Keratinocyte (primary cell): ENCODE results near the gene MEF2B. TPM values are rescaled to one million over a fixed set of nuclear protein-coding genes. Genes with fewer than 3 reads are reported as not detected.

Source experiments
- DNase-seq: peaks from one replicate; pipeline ENCODE4 v3.0.0-alpha.2; 2011; ENCODE audit warnings: low read depth, missing footprints, low spot score
- FAIRE-seq: peaks from 2 replicates; lab custom pipeline; 2011; peaks lifted over from hg19 to GRCh38; lab: Jason Lieb, UNC
- H2AFZ ChIP-seq: 2 replicates; pipeline ENCODE4 v1.6.0; 2012; ENCODE audit warnings: low read length, control low read depth, inconsistent platforms; ENCODE audit not compliant: control insufficient read depth
- H3K27ac ChIP-seq: 2 replicates; pipeline ENCODE4 v1.5.1; 2011; ENCODE audit warnings: low read length; ENCODE audit not compliant: control insufficient read depth, insufficient read depth
- H3K27me3 ChIP-seq: 3 replicates; pipeline ENCODE4 v1.6.0; 2011; ENCODE audit warnings: low read length; ENCODE audit not compliant: control insufficient read depth, insufficient read depth; ENCODE audit errors: extremely low read depth
- H3K36me3 ChIP-seq, 2 experiments: 2 replicates in 1 of 2; 3 replicates in 1 of 2; pipeline ENCODE4 v1.5.1; 2011; ENCODE audit warnings: low read length in 2 of 2, mild to moderate bottlenecking in 1 of 2; ENCODE audit not compliant: control insufficient read depth in 2 of 2, insufficient read depth in 2 of 2; ENCODE audit errors: extremely low read depth in 1 of 2
- H3K4me1 ChIP-seq: 3 replicates; pipeline ENCODE4 v1.5.1; 2011; ENCODE audit warnings: low read length; ENCODE audit not compliant: control insufficient read depth, insufficient read depth; ENCODE audit errors: extremely low read depth
- H3K4me2 ChIP-seq: 3 replicates; pipeline ENCODE4 v1.6.0; 2011; ENCODE audit warnings: low read depth, low read length; ENCODE audit not compliant: control insufficient read depth, insufficient read depth; ENCODE audit errors: extremely low read depth
- H3K4me3 ChIP-seq, 3 experiments: fragments of 200-600 bp in 1 of 3; sonication (generic) in 1 of 3; 2 replicates in 2 of 3; 3 replicates in 1 of 3; pipeline ENCODE4 v1.5.1; 2011 to 2016; ENCODE audit warnings: low read length in 3 of 3, mild to moderate bottlenecking in 3 of 3, control low read depth in 2 of 3, inconsistent platforms in 1 of 3, low read depth in 1 of 3, mixed read lengths in 1 of 3, mixed run types in 1 of 3, moderate library complexity in 1 of 3; ENCODE audit not compliant: control insufficient read depth in 2 of 3, insufficient read depth in 2 of 3; ENCODE audit errors: extremely low read depth in 1 of 3
- H3K79me2 ChIP-seq: 2 replicates; pipeline ENCODE4 v1.6.0; 2012; ENCODE audit warnings: low read length; ENCODE audit not compliant: control insufficient read depth, insufficient read depth
- H3K9ac ChIP-seq: 3 replicates; pipeline ENCODE4 v1.6.0; 2011; ENCODE audit warnings: low read length; ENCODE audit not compliant: control insufficient read depth, insufficient read depth; ENCODE audit errors: extremely low read depth
- H3K9me1 ChIP-seq: 3 replicates; pipeline ENCODE4 v1.6.0; 2011; ENCODE audit warnings: low read length; ENCODE audit not compliant: control insufficient read depth, insufficient read depth; ENCODE audit errors: extremely low read depth
- H3K9me3 ChIP-seq: 2 replicates; pipeline ENCODE4 v1.5.1; 2012; ENCODE audit warnings: low read depth, low read length; ENCODE audit not compliant: control insufficient read depth
- H4K20me1 ChIP-seq: 3 replicates; pipeline ENCODE4 v1.6.0; 2011; ENCODE audit warnings: low read length; ENCODE audit not compliant: control insufficient read depth, insufficient read depth; ENCODE audit errors: extremely low read depth
- CTCF ChIP-seq, 3 experiments: IDR thresholded peaks in 1 of 3; conservative IDR thresholded peaks in 1 of 3; optimal IDR thresholded peaks in 1 of 3; 2 replicates in 2 of 3; 3 replicates in 1 of 3; pipeline versions ENCODE3 to v1.5.1; 2011; ENCODE audit warnings: low read length in 3 of 3, mild to moderate bottlenecking in 3 of 3, moderate library complexity in 2 of 3, control low read depth in 1 of 3, inconsistent platforms in 1 of 3; ENCODE audit not compliant: insufficient read depth in 2 of 3; ENCODE audit errors: extremely low read depth in 1 of 3
- EZH2 ChIP-seq: IDR thresholded peaks from one replicate; pipeline ENCODE4 v1.6.1; 2012; ENCODE audit warnings: inconsistent platforms, mild to moderate bottlenecking, low read length, moderate library complexity
- dilution Hi-C: fragments of 300-500 bp; cut with MboI; formaldehyde crosslinking; loops from one replicate; pipeline ENCODE4 v1.7.0; 2020; ENCODE audit warnings: low sequenced_read_pairs; ENCODE audit not compliant: extremely low pct_ligation_motif_present
- polyA plus RNA-seq, 5 experiments: library from polyadenylated mRNA; depleted of rRNA in 3 of 5; stranded (reverse) in 3 of 5; stranded (forward) in 1 of 5; unstranded in 1 of 5; fragments of >200 nt; gene quantifications; 1 replicate in 1 of 5; 2 replicates in 3 of 5; 3 replicates in 1 of 5; pipeline versions ENCODE4 v1.2.1 to v1.2.3, GENCODE V29; 2011 to 2012; ENCODE audit warnings: missing spikeins in 2 of 5, low read depth in 1 of 5, low replicate concordance in 1 of 5

MEF2B gene
- polyA plus RNA-seq, 1 donor (not counting 4 experiments of a cell fraction or from before 2014, with no cell fraction given) = 0.05 TPM

GRCh38 chr19:19217099-19217498, 47.0 kb upstream of the MEF2B start:
- no peaks in the 10 kb centered on the region for H3K9me1 ChIP-seq
- no peaks in the 10 kb centered on the region for H4K20me1 ChIP-seq
- DNase-seq (no peak), FAIRE-seq (no peak)
- no peak overlapping the region for H3K9ac ChIP-seq
- H3K27ac ChIP-seq = no peak overlapping the region
- no peaks in the 10 kb centered on the region for H3K4me1 ChIP-seq
- no peak overlapping the region for H2AFZ ChIP-seq
- TF ChIP-seq EZH2 (no peak), CTCF (optimal IDR thresholded peaks at IDR 0.05 in 1 of 3, IDR thresholded peaks at IDR 0.05 in 1 of 3, conservative IDR thresholded peaks at IDR 0.05 in 1 of 3; ENCODE audit: extremely low read depth in 1 of 3, insufficient read depth in 2 of 3, low read length in 3 of 3) (peak in 1 of 3 experiments; percentile 12)
- no peaks in the 10 kb centered on the region for H3K79me2 ChIP-seq
- H3K4me3 ChIP-seq = no peak overlapping the region
- no peaks in the 10 kb centered on the region for H3K9me3 ChIP-seq
- H3K27me3 ChIP-seq = peaks cover 23% of the 10 kb centered on the region
- dilution Hi-C loops = no loop called here
- no peaks in the 10 kb centered on the region for H3K36me3 ChIP-seq
- H3K4me2 ChIP-seq = no peak overlapping the region

- no peaks in the 10 kb centered on the region for H3K36me3 ChIP-seq
- no peak for TF ChIP-seq CTCF (optimal IDR thresholded peaks at IDR 0.05 in 1 of 3, IDR thresholded peaks at IDR 0.05 in 1 of 3, conservative IDR thresholded peaks at IDR 0.05 in 1 of 3; ENCODE audit: extremely low read depth in 1 of 3, insufficient read depth in 2 of 3, low read length in 3 of 3)
- no peak for TF ChIP-seq EZH2
- peaks cover 33% of the 10 kb centered on the region for H3K27me3 ChIP-seq
- DNase-seq (no peak), FAIRE-seq (no peak)
- no peak overlapping the region for H3K9ac ChIP-seq
- H2AFZ ChIP-seq = no peak overlapping the region
- H3K27ac ChIP-seq = no peak overlapping the region
- H4K20me1 ChIP-seq = no peaks in the 10 kb centered on the region
- H3K9me3 ChIP-seq = no peaks in the 10 kb centered on the region
- no peaks in the 10 kb centered on the region for H3K79me2 ChIP-seq
- H3K4me2 ChIP-seq = no peak overlapping the region
- dilution Hi-C loops = no loop called here
- H3K4me3 ChIP-seq = no peak overlapping the region
- no peaks in the 10 kb centered on the region for H3K4me1 ChIP-seq
- H3K9me1 ChIP-seq = no peaks in the 10 kb centered on the region
These were observed 45.7 kb upstream of the MEF2B start for GRCh38 chr19:19215792-19216191.
